HPDE6-E6E7 (cell line): ENCODE results near the gene ZMYM4.

ENCODE experiments used
- DNase-seq: peaks from one replicate; pipeline ENCODE4 v3.0.0; 2011; ENCODE audit warnings: missing footprints; ENCODE audit errors: extremely low spot score

ZMYM4 gene

DNA sequence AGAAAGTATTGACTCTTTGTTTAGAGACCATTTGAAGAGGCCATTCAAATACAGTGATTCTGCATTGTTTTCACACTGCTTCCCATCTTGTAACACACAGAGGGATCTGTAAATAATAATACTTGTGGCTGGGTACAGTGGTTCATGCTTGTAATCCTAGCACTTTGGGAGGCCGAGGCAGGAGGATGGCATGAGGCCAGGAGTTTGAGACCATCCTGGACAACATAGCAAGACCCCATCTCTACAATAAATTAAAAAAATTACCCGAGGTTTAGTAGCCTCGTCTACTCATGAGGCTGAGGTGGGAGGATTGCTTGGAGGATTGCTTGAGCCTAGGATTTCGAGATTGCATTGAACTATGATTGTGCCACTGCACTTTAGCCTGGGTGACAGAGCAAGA is 5.7 kb downstream of the ZMYM4 start:
- DNase-seq = no peak

DNA sequence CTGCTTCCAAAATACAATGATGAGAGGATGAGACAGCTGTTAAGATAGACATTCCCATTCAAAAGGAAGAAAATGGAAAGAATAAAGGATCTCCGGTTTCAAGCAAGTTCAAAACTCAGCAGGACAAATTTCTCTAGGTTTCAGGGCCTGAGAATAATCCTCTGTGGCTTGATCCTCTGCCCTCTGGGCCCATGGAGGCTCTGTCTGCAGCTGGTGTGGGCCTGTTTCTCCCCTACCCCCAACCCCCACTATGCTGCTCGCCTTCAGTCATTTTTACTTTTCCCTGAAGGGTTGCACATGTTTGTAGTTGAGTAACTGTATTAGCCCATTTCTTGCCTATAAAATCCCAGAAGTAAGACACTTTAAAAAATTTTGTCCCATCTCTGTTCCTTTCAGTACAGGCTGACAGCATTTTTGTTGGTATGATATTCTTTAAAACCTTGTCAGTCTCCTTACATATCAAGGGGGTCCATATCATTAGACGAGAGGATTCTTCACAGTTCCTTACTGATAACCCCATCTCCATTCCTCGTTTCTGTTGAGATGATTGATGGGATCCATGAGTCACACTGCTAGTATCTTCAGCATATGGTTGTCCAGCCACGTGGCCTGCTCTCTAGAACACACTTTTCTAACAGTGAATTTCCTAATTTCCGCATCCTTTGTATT is 10.5 kb downstream of the ZMYM4 start:
- no peak for DNase-seq

DNA sequence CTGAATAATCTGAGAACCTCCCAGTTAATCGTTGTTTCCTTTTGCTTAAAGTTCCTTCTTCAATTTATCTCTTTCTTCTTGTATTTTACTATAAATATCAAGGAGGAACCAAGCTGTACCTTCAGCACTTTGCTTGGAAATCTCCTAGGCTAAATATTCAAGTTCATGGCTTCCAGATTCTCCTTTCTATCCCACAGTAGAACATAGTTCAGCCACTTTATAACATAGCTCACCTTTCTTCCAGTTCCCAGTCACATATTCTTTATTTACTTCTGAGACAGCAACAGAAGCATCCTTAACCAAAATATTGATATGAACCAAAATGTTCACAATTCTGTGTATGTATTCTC is 11.0 kb downstream of the ZMYM4 start:
- no peak for DNase-seq

DNA sequence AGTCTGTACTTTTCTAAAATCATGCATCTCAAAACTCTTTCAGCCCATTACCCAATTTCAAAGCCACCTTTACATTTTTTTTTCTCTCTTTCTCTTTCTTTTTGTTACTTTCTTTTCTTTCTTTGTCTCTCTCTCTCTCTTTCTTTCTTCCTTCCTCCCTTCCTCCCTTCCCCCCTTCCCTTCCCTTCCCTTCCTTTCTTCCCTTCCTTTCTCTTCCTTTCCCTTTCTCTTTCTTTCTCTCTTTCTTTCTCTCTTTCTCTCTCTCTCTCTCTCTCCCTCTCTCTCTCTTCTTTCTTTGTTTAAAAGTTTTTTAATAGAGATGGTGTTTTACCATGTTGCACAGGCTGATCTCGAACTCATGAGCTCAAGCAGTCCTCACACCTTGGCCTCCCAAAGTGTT is 11.5 kb downstream of the ZMYM4 start:
- no peak for DNase-seq

DNA sequence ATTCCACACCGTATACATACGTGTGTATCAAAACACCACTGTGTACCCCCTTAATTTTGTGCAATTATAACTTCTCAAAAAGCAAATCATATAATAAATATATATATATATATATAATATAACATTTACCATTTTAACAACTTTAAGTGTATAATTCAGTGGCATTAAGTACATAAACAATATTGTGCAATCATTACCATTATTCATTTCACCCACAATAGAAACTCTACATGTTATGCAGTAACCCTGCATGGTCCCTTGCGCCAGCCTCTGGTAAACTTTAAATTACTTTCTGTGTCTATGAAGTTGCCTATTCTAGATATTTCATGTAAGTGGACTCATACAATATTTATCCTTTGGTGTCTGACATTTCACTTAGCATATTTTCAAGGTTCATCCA is 13.1 kb downstream of the ZMYM4 start:
- no peak for DNase-seq

DNA sequence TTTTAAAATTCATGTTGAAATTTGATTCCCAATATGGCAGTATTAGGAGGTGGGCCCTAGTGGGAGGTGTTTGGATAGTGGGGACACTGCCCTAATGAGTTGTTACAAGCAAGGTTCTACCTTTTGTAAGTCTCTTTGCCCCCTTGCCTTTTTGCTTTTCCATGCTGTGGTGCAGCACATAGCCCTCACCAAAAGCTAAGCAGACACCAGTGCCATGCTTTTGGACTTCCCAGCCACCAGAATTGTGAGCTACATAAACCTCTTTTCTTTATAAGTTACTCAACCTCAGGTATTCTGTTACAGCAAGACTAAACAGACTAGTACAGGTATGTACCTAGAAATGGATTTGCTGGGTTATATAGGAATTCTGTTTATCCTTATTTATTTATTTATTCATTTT is 13.7 kb downstream of the ZMYM4 start:
- DNase-seq = no peak

DNA sequence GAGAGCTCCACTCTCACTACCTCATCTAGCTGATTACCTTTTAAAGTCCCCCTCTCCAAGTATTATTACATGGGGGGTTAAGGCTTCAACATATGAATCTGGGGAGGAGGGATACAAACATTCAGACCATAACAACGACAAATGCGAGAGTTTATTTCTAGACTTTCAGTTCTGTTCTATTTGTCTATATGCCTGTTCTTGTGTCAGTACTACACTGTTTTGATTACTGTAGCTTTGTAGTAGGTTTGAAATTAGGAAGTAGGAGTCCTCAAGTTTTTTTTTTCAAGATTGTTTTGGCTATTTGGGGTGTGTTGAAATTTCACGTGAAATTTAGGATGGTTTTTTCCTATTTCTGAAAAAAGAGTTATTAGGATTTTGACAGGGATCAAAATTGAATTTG is 16.3 kb downstream of the ZMYM4 start:
- DNase-seq = no peak

DNA sequence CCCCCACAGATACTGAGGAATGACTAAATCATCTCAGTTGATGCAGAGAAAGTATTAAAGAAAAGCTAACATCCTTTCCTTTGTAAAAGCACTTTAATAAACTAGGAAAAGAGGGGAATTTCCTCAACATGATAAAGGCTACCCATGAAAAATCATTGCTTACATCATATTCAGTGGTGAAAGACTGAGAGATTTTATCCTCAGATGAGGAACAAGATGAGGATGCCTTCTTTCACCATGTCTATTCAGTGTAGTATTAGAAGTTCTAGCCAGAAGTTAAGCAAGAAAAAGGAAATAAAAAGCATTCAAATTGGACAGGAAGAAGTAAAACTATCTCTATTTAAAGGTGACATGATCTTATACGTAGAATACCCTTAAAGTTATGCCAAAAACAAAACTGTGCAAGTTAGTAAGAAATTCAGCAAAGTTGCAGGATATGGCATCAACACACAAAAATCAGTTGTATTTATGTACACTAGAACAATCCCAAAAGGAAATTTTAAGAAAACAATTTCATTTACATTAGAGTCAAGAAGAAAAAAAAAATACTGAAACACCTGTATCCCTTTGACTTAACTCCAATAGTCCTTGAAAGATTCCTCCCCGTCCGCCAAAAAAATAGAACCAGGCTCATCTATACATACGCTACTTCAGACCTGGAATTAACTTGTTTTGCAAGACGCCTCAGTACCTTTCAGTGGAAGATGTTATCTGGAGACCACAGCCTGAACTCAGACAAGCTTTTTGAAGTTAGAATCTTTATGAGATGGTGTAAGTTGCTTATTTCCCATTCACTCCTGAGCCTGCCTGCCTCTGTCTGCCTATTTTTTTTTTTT is 17.5 kb downstream of the ZMYM4 start:
- no peak for DNase-seq

DNA sequence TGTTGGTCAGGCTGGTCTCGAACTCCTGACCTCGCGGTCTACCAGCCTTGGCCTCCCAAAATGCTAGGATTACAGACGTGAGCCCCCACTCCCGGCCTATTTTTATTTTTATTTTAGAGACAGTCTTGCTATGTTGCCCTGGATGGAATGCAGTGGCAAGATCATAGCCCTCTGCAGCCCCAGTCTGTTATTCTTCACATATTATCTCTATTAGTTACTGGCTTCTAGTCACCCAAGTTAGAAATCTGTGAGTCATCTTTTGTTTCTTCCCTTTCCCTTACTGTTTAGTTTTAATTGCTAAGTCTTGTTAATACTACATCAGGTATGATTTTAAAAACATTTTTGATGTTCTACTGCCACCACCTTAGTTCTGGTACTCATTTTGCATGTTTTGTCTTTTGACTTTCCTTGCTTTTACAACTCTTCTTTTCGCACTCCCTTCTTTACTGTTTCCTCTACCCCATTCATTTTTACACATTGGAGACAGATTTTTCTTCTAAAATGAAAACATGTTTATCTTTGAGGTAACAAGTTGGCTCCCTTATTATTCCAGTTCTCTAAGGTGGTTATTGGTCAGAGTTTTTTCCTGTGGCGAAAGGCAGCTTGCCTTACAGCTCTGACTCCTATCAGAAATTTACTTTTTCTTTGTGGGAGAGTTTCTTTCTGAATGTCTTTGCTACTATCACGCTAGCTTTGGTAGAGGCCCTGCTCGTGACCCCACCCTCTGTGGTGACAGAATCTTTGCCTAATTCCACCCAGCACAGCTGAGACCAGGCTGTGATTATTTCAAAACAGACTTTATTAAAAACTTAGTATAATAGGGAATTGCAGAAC is 19.5 kb downstream of the ZMYM4 start:
- peak; percentile 29 for DNase-seq

DNA sequence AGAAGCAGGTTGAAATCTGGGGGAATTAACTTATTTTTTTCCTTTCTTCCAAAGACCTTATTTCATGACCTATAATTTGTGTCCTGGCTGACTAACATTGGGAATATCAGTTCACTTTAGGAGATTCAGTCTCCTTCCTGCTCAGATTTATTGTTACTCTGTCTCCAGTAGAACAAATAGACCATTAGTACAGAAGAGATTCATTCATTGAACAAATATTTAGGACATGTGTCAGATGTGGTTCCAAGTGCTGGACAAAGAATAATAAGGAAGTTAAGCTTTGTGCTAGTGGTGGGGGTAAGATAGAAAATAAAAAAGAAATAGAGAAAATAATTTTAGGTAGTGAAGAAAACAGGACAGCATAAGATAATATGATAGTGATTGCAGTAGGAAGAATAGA is 20.3 kb downstream of the ZMYM4 start:
- no peak for DNase-seq

DNA sequence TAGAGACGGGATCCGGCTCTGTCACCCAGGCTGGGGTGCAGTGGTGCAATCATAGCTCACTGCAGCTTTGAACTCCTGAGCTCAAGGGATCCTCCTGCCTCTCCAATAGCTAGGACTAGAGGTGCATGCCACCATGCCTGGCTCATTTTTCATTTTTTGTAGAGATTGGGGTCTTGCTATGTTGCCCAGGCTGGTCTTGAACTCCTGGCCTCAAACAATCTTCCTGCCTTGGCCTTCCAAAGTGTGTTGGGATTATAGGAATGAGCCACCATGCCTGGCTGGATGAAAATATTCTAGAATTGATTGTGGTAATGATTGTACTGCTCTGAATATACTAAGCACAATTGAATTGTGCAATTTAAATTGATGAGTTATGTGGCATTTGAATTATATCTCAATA is 21.9 kb downstream of the ZMYM4 start:
- DNase-seq = no peak

DNA sequence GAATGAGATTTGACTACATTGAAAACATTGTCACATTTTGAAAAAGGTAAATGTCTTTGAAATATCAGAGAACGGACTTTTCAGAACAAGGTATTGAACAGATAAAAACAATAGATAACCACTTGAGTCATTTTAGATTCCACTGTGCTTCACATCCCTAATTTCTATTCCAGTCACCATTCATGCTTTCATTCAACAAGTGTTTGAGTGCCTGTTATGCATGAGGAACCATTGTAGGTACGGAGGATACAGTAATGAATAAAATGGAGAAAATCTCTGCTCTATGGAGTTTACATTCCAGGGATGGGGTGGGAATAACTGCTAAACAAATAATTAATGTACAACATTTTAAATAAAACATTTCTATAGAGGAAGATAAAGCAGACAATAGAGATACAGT is 26.3 kb downstream of the ZMYM4 start:
- no peak for DNase-seq

DNA sequence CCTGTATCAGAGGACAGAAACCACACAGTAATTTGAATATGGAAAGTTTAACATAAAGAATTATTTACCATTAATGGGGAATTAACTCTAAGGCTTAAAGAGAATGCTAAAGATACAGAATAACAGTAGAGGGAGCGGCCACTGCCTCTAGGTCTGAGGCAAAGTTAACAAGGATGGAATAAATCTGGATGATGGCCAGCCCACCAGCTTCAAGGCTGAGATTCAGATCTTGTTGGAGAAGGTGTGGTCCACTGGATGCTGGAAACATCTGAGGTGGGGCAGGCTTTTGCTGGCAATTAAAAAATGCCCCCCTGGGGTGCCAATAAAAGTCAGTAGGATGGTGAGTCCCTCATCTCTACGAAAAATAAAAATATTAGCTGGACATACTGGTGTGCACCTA is 29.4 kb downstream of the ZMYM4 start:
- DNase-seq = no peak

DNA sequence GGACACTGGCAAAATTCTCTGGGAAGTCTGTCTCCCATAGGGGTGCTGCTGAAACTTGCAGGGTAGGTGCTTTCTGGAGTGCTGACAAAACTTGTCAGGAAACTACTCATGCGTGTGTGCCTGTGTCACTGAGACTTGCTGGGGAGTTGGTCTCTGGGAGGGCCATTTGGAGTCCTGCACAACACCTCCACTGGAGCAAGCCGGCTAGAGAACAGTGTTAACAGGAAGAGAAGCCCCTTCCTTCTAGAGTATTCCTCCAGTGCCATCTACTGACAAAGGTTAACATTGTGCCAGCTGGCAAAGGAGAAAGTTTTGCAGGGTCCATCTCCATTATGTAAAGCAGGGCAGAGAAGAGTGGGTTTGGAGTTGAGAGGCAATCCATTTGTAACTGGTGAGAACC is 30.0 kb downstream of the ZMYM4 start:
- DNase-seq = peak; percentile 10

DNA sequence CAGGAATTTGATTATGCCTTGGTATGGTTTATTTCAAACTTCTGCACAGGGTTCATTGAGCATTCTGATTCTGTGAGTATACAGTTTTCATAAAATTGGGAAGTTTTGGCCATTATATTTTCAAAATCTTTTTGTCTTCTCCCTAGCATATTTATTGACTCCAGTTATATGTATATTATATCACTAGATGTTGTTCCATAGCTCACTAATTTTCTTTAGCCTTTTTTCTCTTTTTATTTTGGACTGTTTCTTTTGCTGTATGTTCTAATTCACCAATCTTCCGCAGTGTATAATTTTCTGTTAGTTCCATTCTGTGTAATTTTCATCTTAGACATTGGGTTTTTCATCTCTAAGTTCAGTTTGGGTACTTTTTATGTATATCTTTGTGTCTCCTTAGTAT is 31.9 kb downstream of the ZMYM4 start:
- DNase-seq = no peak

DNA sequence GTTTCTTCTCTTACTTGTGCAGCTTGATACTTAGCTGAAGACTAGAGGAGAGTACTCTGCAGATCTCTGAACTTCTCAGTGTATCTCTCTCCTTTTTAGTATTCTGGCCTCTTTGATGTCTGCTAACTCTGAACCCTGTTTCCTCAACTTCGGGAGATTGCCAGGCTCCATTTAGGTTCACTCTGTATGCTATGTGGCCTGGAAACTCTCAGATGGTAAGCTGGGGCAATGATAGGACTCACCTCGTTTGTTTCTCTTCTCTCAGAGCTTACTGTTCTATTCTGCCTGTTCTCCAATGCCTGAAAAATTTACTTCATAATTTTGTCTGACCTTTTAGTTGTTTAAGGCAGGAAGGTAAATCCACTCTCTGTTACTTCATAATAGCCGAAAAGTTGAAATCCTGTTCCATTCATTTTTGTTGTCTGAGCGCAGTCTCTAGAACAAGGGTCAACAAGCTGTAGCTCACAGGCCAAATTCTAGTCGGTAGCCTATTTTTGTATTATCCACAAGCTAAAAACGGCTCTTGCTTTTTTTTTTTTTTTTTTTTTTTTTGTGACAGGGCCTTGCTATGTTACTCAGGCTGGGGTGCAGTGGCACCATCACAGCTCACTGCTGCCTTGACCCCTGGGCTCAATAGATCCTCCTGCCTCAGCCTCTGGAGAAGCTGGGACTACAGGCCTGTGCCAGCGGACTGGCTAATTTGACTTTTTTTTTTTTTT is 33.3 kb downstream of the ZMYM4 start:
- no peak for DNase-seq

DNA sequence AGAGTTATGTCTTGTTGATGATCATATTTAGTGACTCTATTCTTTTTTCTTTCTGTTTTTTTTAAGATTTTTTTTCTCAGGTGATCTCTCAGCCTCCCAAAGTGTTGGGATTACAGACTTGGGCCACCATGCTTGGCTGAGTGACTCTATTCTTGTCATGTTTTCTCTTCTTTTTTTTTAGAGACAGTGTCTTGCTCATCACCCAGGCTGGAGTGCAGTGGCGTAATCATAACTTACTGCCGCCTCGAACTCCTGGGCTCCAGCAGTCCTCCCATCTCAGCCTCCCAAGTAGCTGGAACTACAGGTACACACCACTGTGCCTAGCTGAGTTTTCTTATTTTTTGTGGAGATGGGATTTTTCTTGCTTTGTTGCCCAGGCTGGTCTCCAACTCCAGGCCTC is 36.9 kb downstream of the ZMYM4 start:
- DNase-seq = no peak

DNA sequence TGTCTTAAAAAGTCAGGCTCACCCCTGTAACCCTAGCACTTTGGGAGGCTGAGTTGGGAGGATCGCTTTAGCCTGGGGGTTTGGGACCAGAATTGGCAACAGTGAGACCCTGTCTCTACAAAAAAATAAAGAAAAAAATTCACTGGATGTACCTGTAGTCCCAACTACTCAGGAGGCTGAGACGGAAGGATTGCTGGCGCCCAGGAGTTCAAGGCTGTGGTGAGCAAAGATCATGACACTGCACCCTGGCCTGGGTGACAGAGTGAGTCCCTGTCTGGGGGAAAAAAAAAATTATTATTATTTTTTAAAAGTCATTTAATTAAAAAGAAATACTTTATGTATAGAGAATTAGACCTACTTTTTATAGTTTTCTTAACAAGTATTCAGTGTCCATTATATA is 47.1 kb downstream of the ZMYM4 start:
- no peak for DNase-seq

DNA sequence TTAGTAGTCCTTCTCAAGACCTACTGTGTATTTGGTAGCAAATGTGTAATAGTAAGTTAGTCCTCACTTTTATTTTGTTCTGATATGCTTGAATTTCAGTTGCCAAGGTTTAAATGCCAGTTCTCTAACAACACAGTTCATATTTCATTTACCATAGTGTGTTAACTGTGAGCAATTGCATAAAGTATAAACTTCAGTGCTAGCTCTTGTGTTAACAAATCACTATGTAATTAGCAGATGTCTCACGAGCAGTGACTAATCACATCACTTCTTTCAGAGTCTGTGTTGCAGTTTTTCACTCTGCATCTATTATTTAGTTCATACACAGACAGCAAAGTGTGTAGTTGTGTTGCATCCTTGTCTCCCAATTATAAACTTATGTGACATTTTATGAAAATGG is 47.8 kb downstream of the ZMYM4 start:
- DNase-seq = no peak

DNA sequence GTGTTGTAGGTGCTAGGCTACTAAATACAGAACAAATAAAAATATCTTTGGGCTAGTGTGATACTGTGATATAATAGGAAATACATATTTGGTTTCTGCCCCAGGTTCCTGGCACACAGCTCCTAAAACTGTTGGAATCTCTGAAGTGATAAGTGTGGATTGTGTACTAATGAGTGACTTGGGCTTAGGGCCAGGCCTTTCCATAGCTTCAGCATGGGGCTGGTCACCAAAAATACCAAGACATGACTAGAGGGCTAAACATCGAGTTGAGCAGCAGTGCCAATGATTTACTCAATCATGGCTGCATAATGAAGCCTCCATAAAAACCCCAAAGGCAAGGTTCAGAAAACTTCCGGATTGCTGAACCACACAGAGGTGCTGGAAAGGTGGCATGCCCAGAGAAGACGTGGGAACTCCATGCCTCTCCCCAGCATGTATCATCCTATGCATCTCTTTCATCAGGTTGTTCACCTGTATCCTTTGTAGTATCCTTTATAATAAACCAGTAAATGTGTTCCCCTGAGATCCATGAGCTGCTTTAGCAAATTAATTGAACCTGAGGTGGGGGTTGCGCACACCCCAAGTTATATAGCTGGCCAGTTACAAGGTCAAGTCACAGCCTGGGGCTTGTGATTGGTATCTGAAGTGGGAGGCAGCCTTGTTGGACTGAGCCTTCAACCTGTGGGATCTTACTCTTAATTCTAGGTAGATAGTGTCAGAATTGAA is 51.6 kb downstream of the ZMYM4 start:
- DNase-seq = no peak

DNA sequence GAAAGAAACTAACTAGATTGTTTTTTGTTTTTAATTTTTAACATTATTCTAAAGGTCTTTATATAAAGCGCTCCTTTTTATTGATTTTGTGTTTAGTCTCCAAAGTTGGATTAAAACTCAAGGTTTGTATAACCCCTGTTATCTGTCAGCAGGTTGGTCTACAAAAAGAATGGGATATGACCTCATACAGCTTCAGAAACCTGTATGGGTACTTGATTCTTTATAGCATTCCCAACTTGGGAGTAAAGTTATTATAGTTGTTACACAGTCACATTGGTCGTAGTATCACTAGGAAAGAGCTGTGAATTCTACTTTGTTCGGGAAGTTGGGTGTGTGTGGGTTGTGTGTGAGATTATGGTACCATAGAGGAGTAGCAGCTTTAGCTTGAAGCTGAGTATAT is 52.4 kb downstream of the ZMYM4 start:
- no peak for DNase-seq
